Psoas muscle (tissue), 8 donors: Measurements from ENCODE around the gene C16orf74. TPM values are rescaled to one million over a fixed set of nuclear protein-coding genes. Genes with fewer than 3 reads are reported as not detected.

Source experiments
- ATAC-seq, 4 donors: fragments of 200-7000 bp; cut with Tn5 transposase; one replicate each; pipeline ENCODE4 v1.9.1; 2020; ENCODE audit warnings: moderate library complexity in 3 of 4, mild to moderate bottlenecking in 2 of 4
- DNase-seq, 2 donors: peaks; one replicate each; pipeline ENCODE4 v3.0.0-alpha.2; 2020
- H3K27ac ChIP-seq: fragments of 200-600 bp; one replicate; pipeline ENCODE4 v1.8.0; 2022
- H3K27me3 ChIP-seq, 3 donors: fragments of 200-600 bp in 1 of 3; one replicate each; pipeline versions ENCODE4 v1.6.1 to v1.8.0; 2013 to 2022; ENCODE audit warnings: low read length in 2 of 3, mild to moderate bottlenecking in 2 of 3, moderate library complexity in 1 of 3; ENCODE audit not compliant: insufficient read depth in 3 of 3
- H3K36me3 ChIP-seq, 2 donors: fragments of 200-600 bp in 1 of 2; one replicate each; pipeline versions ENCODE4 v1.6.1 to v1.8.0; 2013 to 2022; ENCODE audit warnings: low read depth in 1 of 2, mild to moderate bottlenecking in 1 of 2, moderate library complexity in 1 of 2; ENCODE audit not compliant: insufficient read depth in 1 of 2
- H3K4me1 ChIP-seq: fragments of 200-600 bp; one replicate; pipeline ENCODE4 v1.8.0; 2022
- H3K4me3 ChIP-seq: fragments of 200-600 bp; one replicate; pipeline ENCODE4 v1.8.0; 2022; ENCODE audit warnings: mild to moderate bottlenecking
- H3K9me3 ChIP-seq: fragments of 200-600 bp; one replicate; pipeline ENCODE4 v1.8.0; 2022
- CTCF ChIP-seq: fragments of 200-600 bp; IDR thresholded peaks from one replicate; pipeline ENCODE4 v1.8.0; 2022; ENCODE audit warnings: antibody characterized with exemption
- WGBS, 3 donors: extraction: QIAGEN DNeasy Blood & Tissue Kit; methylation state at CpG; one replicate each; pipeline versions ENCODE4 v1.1.6 to v1.1.7; 2013; 5-methylcytosine and 5-hydroxymethylcytosine counted together
- intact Hi-C, 2 donors: fragments of 100-400 bp; cut with DNase I; formaldehyde crosslinking; loops; one replicate each; pipeline versions ENCODE4 v1.11.0 to v1.14.2; 2022
- polyA plus RNA-seq, 3 donors: library from polyadenylated mRNA; stranded (reverse); fragments of 200-250 nt; gene quantifications; one replicate each; pipeline ENCODE4 v1.2.3, GENCODE V29; 2013
- total RNA-seq, 4 donors: library from RNA; stranded (reverse); fragmentation: NEBNext Ultra II Directional in 2 of 4; extraction: Animal tissue kit (Norgen Biotek cat#: 25700) in 2 of 4; gene quantifications; one replicate each; pipeline versions ENCODE4 v1.2.1 to v1.2.4, GENCODE V29; 2021 to 2023
- donor health status: healthy with polysubstance abuse.
- donor health status: DM: no; HTN: no; CAD: no; lungs with moderate emphysema.
- donor health status: Bipolar disorder and iron deficiency.
- donor health status: healthy.
- donor health status: DM: yes; HTN: yes; CAD: no.
- donor health status: DM: no; HTN: no; CAD: no.
- donor health status: DM: no; HTN: no; CAD: no.
- donor health status: DM: yes; HTN: yes; CAD: no.

The C16orf74 gene
- total and polyA plus RNA-seq, 7 donors, result 0.13 to 3.8 (median 0.24) TPM; not detected in 2

DNA sequence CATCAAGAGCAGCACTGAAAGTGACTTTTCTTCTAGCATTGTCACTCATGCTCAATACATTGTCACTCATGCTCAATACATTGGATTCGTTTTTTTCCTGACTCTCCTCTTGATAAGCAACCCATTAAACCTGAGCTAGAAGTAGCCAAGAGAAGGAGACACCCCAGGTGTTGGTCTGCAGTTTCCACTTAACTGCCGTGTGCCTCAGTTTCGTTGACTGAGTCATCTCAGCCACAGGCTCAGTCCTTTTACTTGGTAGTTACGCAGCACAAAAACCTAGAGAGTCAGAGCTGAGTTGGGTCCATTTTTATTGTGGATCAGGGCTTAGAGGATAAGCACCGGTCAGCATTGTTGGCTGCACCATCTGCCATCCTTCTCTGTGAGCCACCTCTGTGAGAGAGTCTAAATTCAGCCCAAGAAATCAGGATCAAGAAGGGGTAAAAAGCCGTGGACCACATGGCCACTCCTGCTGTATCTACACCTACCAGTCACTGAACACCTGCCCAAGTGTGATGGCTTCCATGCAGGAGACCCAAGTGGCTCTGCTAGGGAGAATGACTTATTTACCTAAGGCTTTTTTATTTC is 73.4 kb downstream of the C16orf74 start:
- DNase-seq (no peak), ATAC-seq (no peak)
- no peak for TF ChIP-seq CTCF
- intact Hi-C loops, result loop anchor here in 1 of 2 donors (5.0 kb wide), 1 partner anchor 40 kb away; no protein-coding TSS in a partner anchor
- WGBS, 3 donors, result 85 to 90% (median 86%) methylated on average over 6 of the region's 6 CpGs
- H3K27ac ChIP-seq, result no peak overlapping the region
- H3K4me3 ChIP-seq, result no peak overlapping the region
- peaks cover 0 to 53% of the 10 kb centered on the region in 2 donors for H3K36me3 ChIP-seq
- H3K9me3 ChIP-seq, result no peaks in the 10 kb centered on the region
- no peaks in the 10 kb centered on the region for H3K27me3 ChIP-seq
- peaks cover 18% of the 10 kb centered on the region for H3K4me1 ChIP-seq

GRCh38 chr16:85676466-85676865 is 74.4 kb downstream of the C16orf74 start:
- no peaks in the 10 kb centered on the region for H3K9me3 ChIP-seq
- H3K4me3 ChIP-seq, result no peak overlapping the region
- peaks cover 0 to 63% of the 10 kb centered on the region in 2 donors for H3K36me3 ChIP-seq
- peaks cover 16% of the 10 kb centered on the region for H3K4me1 ChIP-seq
- ATAC-seq (no peak), DNase-seq (no peak)
- H3K27me3 ChIP-seq, result no peaks in the 10 kb centered on the region
- intact Hi-C loops, result loop anchor here in 1 of 2 donors (5.0 kb wide), 1 partner anchor 41 kb away; no protein-coding TSS in a partner anchor
- TF ChIP-seq CTCF, result no peak
- H3K27ac ChIP-seq, result no peak overlapping the region
- WGBS, 3 donors, result 90 to 95% (median 90%) methylated on average over 7 of the region's 7 CpGs

- Histone ChIP-seq H3K36me3 (peaks cover 0 to 74% of the 10 kb centered on the region in 2 donors), H3K9me3 (no peaks in the 10 kb centered on the region), H3K27me3 (no peaks in the 10 kb centered on the region), H3K4me3 (no peak overlapping the region), H3K4me1 (peaks cover 16% of the 10 kb centered on the region), H3K27ac (no peak overlapping the region)
- peak; percentile 31 for TF ChIP-seq CTCF
- intact Hi-C loops, result loop anchor here in 1 of 2 donors (5.0 kb wide), 1 partner anchor 42 kb away; no protein-coding TSS in a partner anchor
- DNase-seq (no peak), ATAC-seq (no peak)
- 52 to 67% (median 55%) methylated on average over 4 of the region's 4 CpGs for WGBS, 3 donors
Measured at GRCh38 chr16:85675251-85675874, 75.5 kb downstream of the C16orf74 start.

- H3K4me3 ChIP-seq, result no peak overlapping the region
- H3K27ac ChIP-seq, result peak overlapping the region; percentile 2
- peaks cover 17% of the 10 kb centered on the region for H3K4me1 ChIP-seq
- no peak for TF ChIP-seq CTCF
- no peaks in the 10 kb centered on the region for H3K27me3 ChIP-seq
- ATAC-seq (no peak), DNase-seq (no peak)
- intact Hi-C loops, result loop anchor here in 1 of 2 donors (5.0 kb wide), 1 partner anchor 42 kb away; no protein-coding TSS in a partner anchor
- no peaks in the 10 kb centered on the region for H3K9me3 ChIP-seq
- WGBS, 3 donors, result 86 to 90% (median 89%) methylated on average over 6 of the region's 6 CpGs
- H3K36me3 ChIP-seq, result peaks cover 0 to 80% of the 10 kb centered on the region in 2 donors
Measured at GRCh38 chr16:85674828-85675227, 76.1 kb downstream of the C16orf74 start.
